ENCODE data around the gene MAP4K3. TPM values are rescaled to one million over a fixed set of nuclear protein-coding genes. Genes with fewer than 3 reads are reported as not detected.

MAP4K3 gene
- total and polyA plus RNA-seq, 9 of the 15 experiments (the other 6 are each of a cell fraction or from before 2014, with no cell fraction given), result 3.1 to 30.0 (median 16.9) TPM

- no peak for TF ChIP-seq MLX (CRISPR knock-in tag; conservative IDR thresholded peaks at IDR 0.05)
- no peak for TF ChIP-seq HES1 (IDR thresholded peaks at IDR 0.05; ENCODE audit: low read depth)
- TF ChIP-seq SRSF3 (IDR thresholded peaks at IDR 0.05; ENCODE audit: insufficient read depth, low read length), result no peak
- TF ChIP-seq ZNF75A (CRISPR knock-in tag; IDR thresholded peaks at IDR 0.05), result no peak
- no peak for TF ChIP-seq ZFP1 (CRISPR knock-in tag; IDR thresholded peaks at IDR 0.05)
- TF ChIP-seq ZNF217 (CRISPR knock-in tag; IDR thresholded peaks at IDR 0.05), result no peak
- no peak for TF ChIP-seq TEAD4 (IDR thresholded peaks at IDR 0.05; ENCODE audit: low read length)
- TF ChIP-seq TEAD4 (CRISPR knock-in tag; IDR thresholded peaks at IDR 0.05; ENCODE audit: borderline replicate concordance), result no peak
These were observed 17.5 kb downstream of the MAP4K3 start (continued) for GRCh38 chr2:39419282-39420223.

GRCh38 chr2:39418491-39418890 lies 18.6 kb downstream of the MAP4K3 start:
- no peaks in the 10 kb centered on the region for H3K9me3 ChIP-seq (replicated peaks; ENCODE audit: control insufficient read depth, insufficient read depth, low read depth, low read length)
- 0 out of 3 replicates have a peak overlapping the region, but pooled peaks have one; percentile 10 for H3K27ac ChIP-seq (ENCODE audit: extremely low read depth, low read depth, low read length)
- H3K4me1 ChIP-seq (replicated peaks in 1 of 2; ENCODE audit: control insufficient read depth in 2 of 2, insufficient read depth in 2 of 2, low read length in 2 of 2), result peaks cover 5 to 45% of the 10 kb centered on the region in 2 experiments
- no peak overlapping the region for H3K4me2 ChIP-seq (ENCODE audit: insufficient read depth, low read length)
- BruUV-seq (replicated peaks), result no TSS peak
- peaks cover 23% of the 10 kb centered on the region for H4K20me1 ChIP-seq (replicated peaks; ENCODE audit: control insufficient read depth, insufficient read depth, low read length)
- no peak overlapping the region for H2AFZ ChIP-seq (ENCODE audit: low read depth, low read length)
- in situ Hi-C loops (cut with MboI) (no loop called here), intact Hi-C loops (cut with micrococcal nuclease) (no loop called here)
- H3K9ac ChIP-seq (ENCODE audit: insufficient read depth in 1 of 2, low read depth in 2 of 2, low read length in 2 of 2), result no peak overlapping the region
- H3K4me3 ChIP-seq, result no peak overlapping the region
- H3K36me3 ChIP-seq (ENCODE audit: control insufficient read depth, insufficient read depth, low read length), result no peaks in the 10 kb centered on the region
- DNase-seq (ENCODE audit: extremely low read depth in 1 of 4, low spot score in 3 of 4) (no peak), FAIRE-seq (no peak), ATAC-seq (no peak)
- ChIA-PET POLR2A (interaction anchor here (0.7 to 2.2 kb wide), 4 partner anchors 9 to 19 kb away, joined by 4 to 9 read pairs (median 6); no protein-coding TSS in a partner anchor), CTCF (ENCODE audit: low intra/inter-chr PET ratio) (no interaction called here)
- no peaks in the 10 kb centered on the region for H3K27me3 ChIP-seq (ENCODE audit: control insufficient read depth in 2 of 2, insufficient read depth in 2 of 2, low read length in 2 of 2)
- H3K9me1 ChIP-seq (ENCODE audit: control insufficient read depth, insufficient read depth, low read length), result no peaks in the 10 kb centered on the region
- H3K79me2 ChIP-seq (ENCODE audit: control insufficient read depth, insufficient read depth, low read length), result peaks cover 98% of the 10 kb centered on the region
- 50% methylated on average over 5 of the region's 5 CpGs for WGBS (ENCODE audit: insufficient coverage, low coverage, missing lambda C conversion rate)
- TF ChIP-seq PBX2 (CRISPR knock-in tag; IDR thresholded peaks at IDR 0.05; ENCODE audit: low read depth) (no peak), PBX2 (tag; conservative IDR thresholded peaks at IDR 0.05; ENCODE audit: low read depth) (peak; percentile 66), MEIS2 (IDR thresholded peaks at IDR 0.05; ENCODE audit: partially characterized antibody) (peak; percentile 47), PPARD (CRISPR knock-in tag; IDR thresholded peaks at IDR 0.05) (no peak), ZNF384 (IDR thresholded peaks at IDR 0.05; ENCODE audit: low read depth, low read length) (0 out of 2 replicates have a peak, but pooled peaks have one; percentile 22), ILF3 (IDR thresholded peaks at IDR 0.05; ENCODE audit: borderline replicate concordance) (no peak)
